Fibroblast of lung (primary cell): ENCODE data around the gene MYO5B.

Experiments
- EZH2 ChIP-seq: IDR thresholded peaks from 2 replicates; pipeline ENCODE4 v1.5.1; 2012; ENCODE audit warnings: low read length, control low read depth, mild to moderate bottlenecking; ENCODE audit errors: missing control alignments
- TF ChIP-seq, protein P1 (sequence below), 2 donors: IDR thresholded peaks in 1 of 2; conservative IDR thresholded peaks in 1 of 2; 1 replicate in 1 of 2; 2 replicates in 1 of 2; pipeline ENCODE4 v1.5.1; 2011 to 2012; ENCODE audit warnings: low read length in 2 of 2, control low read depth in 1 of 2, inconsistent platforms in 1 of 2, low read depth in 1 of 2, mild to moderate bottlenecking in 1 of 2

- TF ChIP-seq, protein P1, sequence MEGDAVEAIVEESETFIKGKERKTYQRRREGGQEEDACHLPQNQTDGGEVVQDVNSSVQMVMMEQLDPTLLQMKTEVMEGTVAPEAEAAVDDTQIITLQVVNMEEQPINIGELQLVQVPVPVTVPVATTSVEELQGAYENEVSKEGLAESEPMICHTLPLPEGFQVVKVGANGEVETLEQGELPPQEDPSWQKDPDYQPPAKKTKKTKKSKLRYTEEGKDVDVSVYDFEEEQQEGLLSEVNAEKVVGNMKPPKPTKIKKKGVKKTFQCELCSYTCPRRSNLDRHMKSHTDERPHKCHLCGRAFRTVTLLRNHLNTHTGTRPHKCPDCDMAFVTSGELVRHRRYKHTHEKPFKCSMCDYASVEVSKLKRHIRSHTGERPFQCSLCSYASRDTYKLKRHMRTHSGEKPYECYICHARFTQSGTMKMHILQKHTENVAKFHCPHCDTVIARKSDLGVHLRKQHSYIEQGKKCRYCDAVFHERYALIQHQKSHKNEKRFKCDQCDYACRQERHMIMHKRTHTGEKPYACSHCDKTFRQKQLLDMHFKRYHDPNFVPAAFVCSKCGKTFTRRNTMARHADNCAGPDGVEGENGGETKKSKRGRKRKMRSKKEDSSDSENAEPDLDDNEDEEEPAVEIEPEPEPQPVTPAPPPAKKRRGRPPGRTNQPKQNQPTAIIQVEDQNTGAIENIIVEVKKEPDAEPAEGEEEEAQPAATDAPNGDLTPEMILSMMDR (conservative IDR thresholded peaks at IDR 0.05 in 1 of 2, IDR thresholded peaks at IDR 0.05 in 1 of 2; ENCODE audit: low read depth in 1 of 2, low read length in 2 of 2), result no peak
- TF ChIP-seq EZH2, result no peak
Measured at GRCh38 chr18:49899657-49900330, 295.2 kb downstream of the MYO5B start.
